ENCODE measurements around the gene PCID2.
"Not testable (repeated sequence)": the region's sequence is repeated elsewhere in the genome, so short reads cannot be mapped to it uniquely, and the experiment has no call there.

PCID2 gene

GRCh38 chr13:113164492-113164891 lies 44.0 kb downstream of the PCID2 start:
- no peak for DNase-seq (ENCODE audit: low spot score)

DNA sequence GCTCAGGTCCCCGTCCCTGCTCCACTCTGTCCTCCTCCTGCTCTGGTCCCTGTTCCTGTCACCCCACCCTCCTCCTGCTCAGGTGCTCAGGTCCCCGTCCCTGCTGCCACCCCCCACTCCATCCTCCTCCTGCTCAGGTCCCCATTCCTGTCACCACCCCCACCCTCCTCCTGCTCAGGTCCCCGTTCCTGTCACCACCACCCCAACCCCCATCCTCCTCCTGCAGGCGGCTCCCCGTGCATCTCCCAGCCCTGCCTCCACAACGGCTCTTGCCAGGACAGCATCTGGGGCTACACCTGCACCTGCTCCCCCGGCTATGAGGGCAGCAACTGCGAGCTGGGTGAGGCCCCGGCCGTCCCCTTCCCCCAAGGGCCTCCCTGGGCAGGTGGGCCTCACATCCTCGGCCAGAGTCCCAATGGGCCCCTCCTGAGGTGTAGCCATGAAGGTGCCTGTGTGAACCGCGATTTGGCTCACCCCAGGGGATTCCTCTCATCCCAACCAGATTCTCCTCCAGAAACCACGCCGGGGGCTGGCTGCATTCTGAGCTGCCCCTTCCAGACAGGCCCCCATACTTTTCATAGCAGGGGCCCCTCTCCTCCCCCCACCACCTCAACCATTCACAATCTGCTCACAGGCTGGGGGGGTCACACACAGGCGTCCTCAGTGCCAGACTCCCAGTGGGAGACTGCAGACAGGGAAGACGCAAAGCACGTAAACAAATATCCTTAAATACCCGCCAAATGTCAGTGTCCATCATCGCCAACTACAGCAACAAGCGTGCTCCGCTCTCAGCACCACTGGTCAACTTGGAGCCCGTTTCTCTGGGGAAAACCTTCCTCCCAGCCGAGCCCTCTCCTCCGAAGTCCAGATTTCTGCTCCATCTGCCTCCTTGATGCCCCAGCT lies 45.4 kb downstream of the PCID2 start:
- no peak for DNase-seq (ENCODE audit: low spot score)

GRCh38 chr13:113161975-113162374 lies 46.5 kb downstream of the PCID2 start:
- not testable (repeated sequence) for DNase-seq (ENCODE audit: low spot score)

GRCh38 chr13:113161433-113161832 lies 47.0 kb downstream of the PCID2 start:
- DNase-seq (ENCODE audit: low spot score): no peak

DNA sequence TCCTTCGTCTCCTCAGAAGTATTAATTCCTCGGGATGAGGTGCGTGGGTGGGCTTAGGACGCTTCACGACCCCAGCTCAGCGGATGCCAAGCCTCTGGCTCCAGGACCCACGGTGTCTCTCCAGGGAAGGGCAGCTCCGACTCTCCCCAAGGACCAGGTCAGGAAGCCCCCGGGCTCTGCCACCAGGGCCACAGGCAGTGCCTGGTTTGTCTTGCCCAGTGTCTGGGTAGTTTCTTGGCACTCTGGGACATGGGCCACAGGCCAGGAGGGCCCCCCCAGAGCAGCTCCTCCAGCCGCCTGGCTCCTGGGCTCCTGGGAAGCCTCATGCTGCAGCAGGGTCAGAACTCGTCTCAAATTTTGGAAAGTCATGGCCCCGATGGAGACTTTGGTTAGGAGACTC lies 47.5 kb downstream of the PCID2 start:
- no peak for DNase-seq (ENCODE audit: low spot score)

DNA sequence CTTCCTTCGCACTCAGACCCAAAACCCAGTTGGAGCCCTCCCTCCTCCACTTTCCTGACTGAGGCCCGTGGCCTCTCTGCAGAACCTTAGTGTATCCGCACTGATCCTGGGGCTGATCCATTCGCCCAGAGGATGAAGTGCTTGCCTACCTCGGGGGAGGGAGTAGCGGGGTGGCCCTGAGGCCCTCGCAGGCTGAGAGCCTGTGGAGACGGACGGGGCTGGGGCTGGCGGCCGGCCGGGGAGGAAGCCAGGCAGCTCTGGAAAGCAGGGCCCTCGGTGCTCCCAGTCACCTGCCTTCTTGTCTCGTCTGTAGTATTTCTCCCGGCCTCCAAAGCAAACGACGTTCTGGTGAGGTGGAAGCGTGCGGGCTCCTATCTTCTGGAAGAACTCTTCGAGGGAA lies 48.8 kb downstream of the PCID2 start:
- no peak for DNase-seq (ENCODE audit: low spot score)

- DNase-seq (ENCODE audit: low spot score): no peak
Measured at GRCh38 chr13:113158946-113159345, 49.5 kb downstream of the PCID2 start.

GRCh38 chr13:113157929-113158747 lies 50.3 kb downstream of the PCID2 start, which contains the start of gene PROZ:
TSS of gene PROZ (plus strand) at chr13:113158648. CDS start at chr13:113158661, 13 bp downstream.
- DNase-seq (ENCODE audit: low spot score): no peak

- DNase-seq (ENCODE audit: low spot score): no peak
Measured at GRCh38 chr13:113157206-113157928, 51.1 kb downstream of the PCID2 start.

DNA sequence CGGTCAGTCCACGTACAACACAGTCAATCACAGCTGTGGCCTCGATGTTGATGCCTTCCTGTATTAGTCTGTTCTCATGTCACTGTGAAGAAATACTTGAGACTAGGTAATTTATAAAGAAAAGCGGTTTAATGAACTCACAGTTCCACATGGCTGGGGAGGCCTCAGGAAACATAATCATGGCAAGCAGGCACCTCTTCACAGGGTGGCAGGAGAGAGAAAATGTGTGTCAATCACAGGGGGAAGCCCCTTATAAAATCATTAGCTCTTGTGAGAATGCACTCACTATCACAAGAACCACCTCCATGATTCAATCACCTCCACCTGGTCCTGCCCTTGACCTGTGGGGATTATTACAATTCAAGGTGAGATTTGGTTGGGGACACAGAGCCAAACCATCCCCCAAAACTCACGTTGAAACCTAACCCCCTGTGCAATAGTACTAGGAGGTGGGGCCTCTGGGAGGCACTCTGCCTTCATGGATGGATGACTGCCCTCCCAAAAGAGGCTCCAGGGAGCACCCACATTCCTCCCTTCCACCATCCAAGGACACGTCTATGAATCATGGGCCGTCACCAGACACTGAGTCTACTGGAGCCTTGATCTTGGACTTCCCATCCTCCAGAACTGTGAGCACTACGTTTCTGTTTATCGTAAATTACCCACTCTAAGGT lies 52.4 kb downstream of the PCID2 start:
- DNase-seq (ENCODE audit: low spot score): no peak

DNA sequence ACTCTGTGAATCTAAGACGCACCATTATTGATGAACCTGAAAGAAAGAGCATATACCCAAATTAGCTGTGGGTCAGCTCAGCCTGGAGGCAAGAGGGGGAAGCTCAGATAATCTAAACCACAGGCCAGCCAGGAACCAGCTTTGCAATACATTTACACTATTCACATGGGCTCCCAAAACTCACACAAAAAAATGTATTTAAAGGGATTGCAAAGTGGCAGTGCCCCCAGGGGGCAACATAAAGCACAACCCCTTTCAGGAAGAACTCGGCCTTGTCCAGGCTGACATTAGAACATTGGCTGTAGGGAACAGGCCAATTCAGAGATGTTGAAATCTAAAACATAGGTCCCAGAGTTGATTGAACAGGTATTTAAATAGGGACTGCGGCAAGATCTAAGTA lies 53.3 kb downstream of the PCID2 start:
- no peak for DNase-seq (ENCODE audit: low spot score)

GRCh38 chr13:113153810-113154748 lies 54.4 kb downstream of the PCID2 start:
- peak; percentile 52 for DNase-seq (ENCODE audit: low spot score)

GRCh38 chr13:113152984-113153809 lies 55.3 kb downstream of the PCID2 start:
- DNase-seq (ENCODE audit: low spot score): no peak

GRCh38 chr13:113152691-113152983 lies 55.8 kb downstream of the PCID2 start:
- DNase-seq (ENCODE audit: low spot score): no peak

- no peak for DNase-seq (ENCODE audit: low spot score)
Measured at GRCh38 chr13:113151745-113152690, 56.5 kb downstream of the PCID2 start.

GRCh38 chr13:113150550-113151365 lies 57.7 kb downstream of the PCID2 start:
- DNase-seq (ENCODE audit: low spot score): no peak

DNA sequence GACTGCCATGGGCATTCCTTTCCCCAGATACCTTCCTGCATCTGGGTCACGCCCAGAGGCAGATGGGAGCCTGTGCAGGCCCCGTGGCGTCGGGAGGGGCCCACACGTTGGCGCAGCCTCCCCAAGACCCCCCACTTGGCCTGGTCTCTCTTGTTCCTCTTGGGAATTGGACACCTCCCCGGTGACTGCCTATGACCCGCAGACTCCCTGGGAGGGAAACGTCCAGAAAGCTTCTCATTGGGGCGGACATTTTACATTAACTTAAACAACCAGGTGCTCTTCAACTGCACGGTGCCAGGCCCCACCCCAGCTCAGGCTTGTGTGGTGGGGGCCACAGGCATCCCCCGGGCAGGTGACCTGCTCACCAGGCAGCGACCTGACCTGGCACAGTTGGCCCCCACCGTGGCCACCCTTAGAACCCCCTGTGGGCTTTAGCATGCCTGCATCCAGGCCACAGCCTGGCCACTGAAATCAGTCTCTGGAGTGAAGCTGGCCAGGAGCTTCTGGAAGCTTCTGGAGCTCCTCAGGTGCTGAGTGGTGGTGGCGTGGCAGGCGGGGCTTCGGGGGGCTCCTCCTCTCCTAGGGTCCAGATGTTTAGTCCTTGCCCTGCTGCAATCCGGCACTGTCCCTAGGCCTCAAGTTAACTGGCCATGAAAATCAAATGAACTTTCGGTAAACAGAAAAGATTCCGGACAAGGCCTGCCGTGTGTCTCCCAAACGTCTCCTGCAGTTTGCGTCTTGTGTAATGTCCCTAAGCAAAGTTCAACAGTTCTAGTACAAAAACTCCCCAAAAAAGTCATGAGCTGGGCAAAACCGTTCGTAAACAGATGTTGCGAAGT lies 58.5 kb downstream of the PCID2 start:
- no peak for DNase-seq (ENCODE audit: low spot score)
